Measurements from ENCODE around the gene PTPN5.

PTPN5 gene

GRCh38 chr11:18752502-18752901 lies 39.1 kb downstream of the PTPN5 start:
- no peak for TF ChIP-seq CTCF (IDR thresholded peaks at IDR 0.05)
- no peak for TF ChIP-seq ZFX (IDR thresholded peaks at IDR 0.05; ENCODE audit: borderline replicate concordance)
- H3K27ac ChIP-seq, result no peak overlapping the region

- TF ChIP-seq ZFX (IDR thresholded peaks at IDR 0.05; ENCODE audit: borderline replicate concordance) (no peak), CTCF (IDR thresholded peaks at IDR 0.05) (no peak)
- no peak overlapping the region for H3K27ac ChIP-seq
These were observed 40.7 kb downstream of the PTPN5 start for GRCh38 chr11:18750944-18751343.

GRCh38 chr11:18749681-18750319 lies 41.8 kb downstream of the PTPN5 start:
- H3K27ac ChIP-seq, result no peak overlapping the region
- TF ChIP-seq ZFX (IDR thresholded peaks at IDR 0.05; ENCODE audit: borderline replicate concordance) (no peak), CTCF (IDR thresholded peaks at IDR 0.05) (no peak)

GRCh38 chr11:18748766-18749365 lies 42.7 kb downstream of the PTPN5 start:
- H3K27ac ChIP-seq, result no peak overlapping the region
- TF ChIP-seq CTCF (IDR thresholded peaks at IDR 0.05) (no peak), ZFX (IDR thresholded peaks at IDR 0.05; ENCODE audit: borderline replicate concordance) (no peak)

- H3K27ac ChIP-seq, result no peak overlapping the region
- no peak for TF ChIP-seq ZFX (IDR thresholded peaks at IDR 0.05; ENCODE audit: borderline replicate concordance)
- TF ChIP-seq CTCF (IDR thresholded peaks at IDR 0.05), result no peak
These were observed 46.3 kb downstream of the PTPN5 start for GRCh38 chr11:18745251-18745650.

GRCh38 chr11:18743900-18744514 lies 47.6 kb downstream of the PTPN5 start:
- H3K27ac ChIP-seq, result no peak overlapping the region
- TF ChIP-seq ZFX (IDR thresholded peaks at IDR 0.05; ENCODE audit: borderline replicate concordance) (no peak), CTCF (IDR thresholded peaks at IDR 0.05) (no peak)

GRCh38 chr11:18743365-18743764 lies 48.2 kb downstream of the PTPN5 start:
- H3K27ac ChIP-seq, result no peak overlapping the region
- TF ChIP-seq CTCF (IDR thresholded peaks at IDR 0.05), result no peak
- TF ChIP-seq ZFX (IDR thresholded peaks at IDR 0.05; ENCODE audit: borderline replicate concordance), result no peak
